Lower leg skin (tissue), 3 donors: ENCODE measurements around the gene CCZ1.
"Not testable (repeated sequence)": the region's sequence is repeated elsewhere in the genome, so short reads cannot be mapped to it uniquely, and the experiment has no call there.

Source experiments
- CTCF ChIP-seq, 3 donors: fragments of 450-650 bp; IDR thresholded peaks; one replicate each; pipeline ENCODE4 v1.5.1; 2016; ENCODE audit warnings: antibody characterized with exemption in 3 of 3, mild to moderate bottlenecking in 3 of 3, moderate library complexity in 2 of 3
- POLR2A ChIP-seq, 2 donors: fragments of 450-650 bp; IDR thresholded peaks; one replicate each; pipeline ENCODE4 v1.6.1; 2016 to 2017; ENCODE audit warnings: antibody characterized with exemption in 2 of 2, mild to moderate bottlenecking in 1 of 2, moderate library complexity in 1 of 2

GRCh38 chr7:5973580-5973979, 75.0 kb downstream of the CCZ1 start:
- TF ChIP-seq CTCF, POLR2A (IDR thresholded peaks at IDR 0.05): not testable (repeated sequence)
